ENCODE results near the gene RGL3.

Gene RGL3

GRCh38 chr19:11346104-11346940, 72.8 kb downstream of the RGL3 start, which contains the start of the genes CCDC159 and TMEM205:
Gene CCDC159 (plus strand): TSS chr19:11346519. CDS start chr19:11346607, 88 bp downstream.
Gene TMEM205 (minus strand): TSS chr19:11346268. CDS start chr19:11345619, 649 bp downstream.
- H3K27me3 Mint-ChIP-seq = no peaks in the 10 kb centered on the region
- peaks cover 2% of the 10 kb centered on the region for H3K36me3 Mint-ChIP-seq
- peaks cover 31% of the 10 kb centered on the region for H3K4me1 Mint-ChIP-seq
- H3K4me3 Mint-ChIP-seq = peak within 1 kb of the TSS; percentile 100
- H3K9me3 Mint-ChIP-seq = no peaks in the 10 kb centered on the region
- H3K27ac Mint-ChIP-seq = peak within 1 kb of the TSS; percentile 99

DNA sequence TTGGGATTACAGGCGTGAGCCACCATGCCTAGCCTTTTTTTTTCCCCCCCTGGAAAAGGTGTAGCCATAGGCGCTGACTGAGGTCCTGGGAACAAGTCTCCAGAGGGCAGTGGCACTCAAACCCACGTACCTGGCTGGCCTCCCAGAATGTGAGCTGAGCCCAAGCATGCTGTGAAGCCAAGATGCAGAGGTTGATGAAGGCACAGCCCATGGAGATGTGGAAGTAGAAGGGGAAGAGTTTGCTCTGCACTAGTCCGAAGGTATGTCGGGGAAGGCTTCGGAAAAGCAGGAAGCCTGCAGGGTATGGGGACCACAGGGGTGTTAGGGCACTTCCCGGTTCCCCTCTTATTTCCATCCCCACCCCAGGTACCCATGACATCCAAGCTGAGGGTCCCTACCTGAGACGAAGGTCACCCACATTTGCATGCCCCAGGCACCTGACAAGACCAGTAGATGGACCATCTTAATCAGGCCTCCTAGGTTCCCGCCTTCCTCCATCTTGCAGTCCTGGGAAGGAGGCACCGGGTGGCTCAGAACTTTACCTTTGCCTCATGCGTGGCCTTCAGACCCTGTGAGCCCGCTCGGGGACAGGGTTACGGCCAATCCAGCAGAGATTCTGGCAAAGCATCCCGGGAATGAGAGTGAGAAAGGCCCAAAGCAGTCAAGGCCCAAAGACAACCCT, 73.9 kb downstream of the RGL3 start:
- Mint-ChIP-seq H3K27ac (peak overlapping the region; percentile 99), H3K27me3 (no peaks in the 10 kb centered on the region), H3K4me3 (peak overlapping the region; percentile 100), H3K4me1 (peaks cover 31% of the 10 kb centered on the region), H3K36me3 (peaks cover 2% of the 10 kb centered on the region), H3K9me3 (no peaks in the 10 kb centered on the region)

Measured in activated naive CD4-positive, alpha-beta T cell treated with anti-CD3 and anti-CD28 coated beads, Interleukin-2, amount 50 U/mL, for 24 hours (primary cell).